Esophagus squamous epithelium (tissue), 5 donors: Measurements from ENCODE around the gene HYLS1. TPM values are rescaled to one million over a fixed set of nuclear protein-coding genes. Genes with fewer than 3 reads are reported as not detected.
"Not testable (repeated sequence)": the region's sequence is repeated elsewhere in the genome, so short reads cannot be mapped to it uniquely, and the experiment has no call there.

Experiments used
- DNase-seq: peaks from one replicate; lab custom pipeline; 2025; lab: John Stamatoyannopoulos, UW
- H3K27ac ChIP-seq, 4 donors: fragments of 200-600 bp; sonication (generic); one replicate each; pipeline ENCODE4 v1.5.1; 2016 to 2019; ENCODE audit warnings: mild to moderate bottlenecking in 1 of 4
- H3K27me3 ChIP-seq, 4 donors: fragments of 200-600 bp; sonication (generic); 1 replicate in 3 of 4; 2 replicates in 1 of 4; pipeline versions ENCODE4 v1.5.1 to v1.6.0; 2017 to 2021; ENCODE audit warnings: antibody characterized with exemption in 1 of 4
- H3K36me3 ChIP-seq, 3 donors: fragments of 200-600 bp; sonication (generic); one replicate each; pipeline ENCODE4 v1.5.1; 2016 to 2019
- H3K4me1 ChIP-seq, 3 donors: fragments of 200-600 bp; sonication (generic); one replicate each; pipeline ENCODE4 v1.5.1; 2017 to 2019
- H3K4me3 ChIP-seq, 4 donors: fragments of 200-600 bp; sonication (generic); 1 replicate in 3 of 4; 2 replicates in 1 of 4; pipeline ENCODE4 v1.5.1; 2016 to 2019; ENCODE audit warnings: mild to moderate bottlenecking in 2 of 4, moderate library complexity in 1 of 4
- H3K9me3 ChIP-seq, 3 donors: fragments of 200-600 bp; sonication (generic); one replicate each; pipeline ENCODE4 v1.5.1; 2016 to 2019
- CTCF ChIP-seq, 6 experiments: fragments of 450-650 bp in 4 of 6; fragments of 200-600 bp in 2 of 6; sonication (generic) in 2 of 6; IDR thresholded peaks; one replicate each; pipeline ENCODE4 v1.5.1; 2016 to 2019; ENCODE audit warnings: antibody characterized with exemption in 6 of 6, mild to moderate bottlenecking in 4 of 6, moderate library complexity in 4 of 6
- POLR2A ChIP-seq, 4 donors: fragments of 450-650 bp; IDR thresholded peaks; one replicate each; pipeline ENCODE4 v1.6.1; 2017; ENCODE audit warnings: antibody characterized with exemption in 4 of 4, mild to moderate bottlenecking in 4 of 4, moderate library complexity in 3 of 4
- WGBS, 2 donors: methylation state at CpG; one replicate each; pipeline ENCODE4 v1.1.5; 2018; 5-methylcytosine and 5-hydroxymethylcytosine counted together
- intact Hi-C: fragments of 100-400 bp; cut with DNase I; formaldehyde crosslinking; loops from one replicate; pipeline ENCODE4 v1.15.0; 2022
- total RNA-seq, 4 donors: library from RNA; depleted of rRNA; stranded (reverse); fragments of >200 nt; gene quantifications; one replicate each; pipeline ENCODE4 v1.1.0, GENCODE V29; 2016
- donor health status: DM: yes; HTN: yes; CAD: no.

HYLS1 gene
- total RNA-seq, 4 donors from 2014 or later, result 1.4 to 5.0 (median 4.0) TPM

- peak within 1 kb of the TSS; percentile 48 to 73 (median 60) for H3K4me3 ChIP-seq
- H3K27me3 ChIP-seq, result peaks cover 3 to 36% (median 6%) of the 10 kb centered on the region in 4 donors
- peaks cover 16 to 30% (median 17%) of the 10 kb centered on the region in 3 donors for H3K4me1 ChIP-seq
- intact Hi-C loops, result no loop called here
- peaks cover 0 to 16% (median 0%) of the 10 kb centered on the region in 3 donors for H3K36me3 ChIP-seq
- no peaks in the 10 kb centered on the region for H3K9me3 ChIP-seq
- no peak within 1 kb of the TSS for H3K27ac ChIP-seq
- TF ChIP-seq POLR2A (IDR thresholded peaks at IDR 0.05) (no peak), CTCF (IDR thresholded peaks at IDR 0.05) (no peak)
- DNase-seq, result no peak
- 2 to 16% methylated on average over 18 to 29 of the region's 81 CpGs for WGBS, 2 donors
These were observed 16.5 kb downstream of the HYLS1 start, which contains the start of gene DDX25 for GRCh38 chr11:125903711-125904659. TSS of gene DDX25 (plus strand) at chr11:125904508. CDS start at chr11:125904518, 10 bp downstream.

- peak overlapping the region in 2 of 4 donors; percentile 56 to 73 for H3K4me3 ChIP-seq
- WGBS, 2 donors, result 55 to 56% methylated on average over 8 to 9 of the region's 11 CpGs
- H3K4me1 ChIP-seq, result peaks cover 16 to 30% (median 17%) of the 10 kb centered on the region in 3 donors
These were observed 17.2 kb downstream of the HYLS1 start for GRCh38 chr11:125904678-125905077.

GRCh38 chr11:125910226-125910849 lies 22.9 kb downstream of the HYLS1 start:
- 64 to 72% methylated on average over 8 of the region's 8 CpGs for WGBS, 2 donors
- no peak for DNase-seq
- TF ChIP-seq POLR2A (IDR thresholded peaks at IDR 0.05) (no peak), CTCF (IDR thresholded peaks at IDR 0.05) (no peak)

More at GRCh38 chr11:125904678-125905077, 17.2 kb downstream of the HYLS1 start:
- H3K27me3 ChIP-seq, result peaks cover 3 to 38% (median 6%) of the 10 kb centered on the region in 4 donors
- H3K27ac ChIP-seq, result no peak overlapping the region
- no peak for TF ChIP-seq POLR2A (IDR thresholded peaks at IDR 0.05)
- TF ChIP-seq CTCF (IDR thresholded peaks at IDR 0.05), result no peak
- peaks cover 0 to 9% (median 0%) of the 10 kb centered on the region in 3 donors for H3K36me3 ChIP-seq
- DNase-seq, result no peak
- intact Hi-C loops, result no loop called here
- H3K9me3 ChIP-seq, result no peaks in the 10 kb centered on the region

GRCh38 chr11:125914601-125915000 lies 27.1 kb downstream of the HYLS1 start:
- H3K4me1 ChIP-seq, H3K9me3 ChIP-seq, H3K27ac ChIP-seq, DNase-seq, intact Hi-C loops, H3K36me3 ChIP-seq, H3K4me3 ChIP-seq: not testable (repeated sequence)
- WGBS, 2 donors, result 69 to 88% methylated on average over 3 of the region's 3 CpGs
- peaks cover 0 to 44% (median 0%) of the 10 kb centered on the region in 4 donors for H3K27me3 ChIP-seq

More at GRCh38 chr11:125910226-125910849, 22.9 kb downstream of the HYLS1 start:
- H3K9me3 ChIP-seq, result no peaks in the 10 kb centered on the region
- no peak overlapping the region for H3K4me3 ChIP-seq
- no peak overlapping the region for H3K27ac ChIP-seq
- no peaks in the 10 kb centered on the region for H3K36me3 ChIP-seq
- peaks cover 0 to 29% (median 0%) of the 10 kb centered on the region in 4 donors for H3K27me3 ChIP-seq
- intact Hi-C loops, result no loop called here
- no peaks in the 10 kb centered on the region for H3K4me1 ChIP-seq

GRCh38 chr11:125916683-125917347 lies 29.3 kb downstream of the HYLS1 start:
- no peaks in the 10 kb centered on the region for H3K9me3 ChIP-seq
- TF ChIP-seq CTCF (IDR thresholded peaks at IDR 0.05) (no peak), POLR2A (IDR thresholded peaks at IDR 0.05) (no peak)
- no peak overlapping the region for H3K27ac ChIP-seq
- no peak overlapping the region for H3K4me3 ChIP-seq
- no peak for DNase-seq
- H3K27me3 ChIP-seq, result peaks cover 0 to 45% (median 0%) of the 10 kb centered on the region in 4 donors
- intact Hi-C loops, result no loop called here
- no peaks in the 10 kb centered on the region for H3K36me3 ChIP-seq
- WGBS, 2 donors, result 78 to 82% methylated on average over 9 to 12 of the region's 12 CpGs
- no peaks in the 10 kb centered on the region for H3K4me1 ChIP-seq
